Left hindlimb (tissue), 1 donor: Measurements from ENCODE around the gene HOXD11.

Experiments used
- DNase-seq: peaks from one replicate; pipeline ENCODE4 v3.0.0-alpha.2; 2018

The HOXD11 gene

GRCh38 chr2:176136374-176137251 is 29.5 kb downstream of the HOXD11 start:
- peak; percentile 74 for DNase-seq

- DNase-seq, result no peak
Observed at GRCh38 chr2:176137252-176137580, 30.1 kb downstream of the HOXD11 start.

GRCh38 chr2:176137906-176138305 is 30.8 kb downstream of the HOXD11 start:
- DNase-seq, result no peak

- peak; percentile 41 for DNase-seq
Observed at GRCh38 chr2:176138526-176138922, 31.4 kb downstream of the HOXD11 start.

- DNase-seq, result peak; percentile 61
Observed at GRCh38 chr2:176138923-176139660, 32.0 kb downstream of the HOXD11 start.

GRCh38 chr2:176139661-176140512 is 32.8 kb downstream of the HOXD11 start:
- DNase-seq, result peak; percentile 84

- DNase-seq, result peak; percentile 91
Observed at GRCh38 chr2:176140513-176141317, 33.6 kb downstream of the HOXD11 start.

GRCh38 chr2:176142281-176142680 is 35.2 kb downstream of the HOXD11 start:
- peak; percentile 13 for DNase-seq

- peak; percentile 7 for DNase-seq
Observed at GRCh38 chr2:176145085-176145969, 38.2 kb downstream of the HOXD11 start.

GRCh38 chr2:176146101-176146500 is 39.0 kb downstream of the HOXD11 start:
- peak; percentile 16 for DNase-seq

GRCh38 chr2:176146645-176147044 is 39.6 kb downstream of the HOXD11 start:
- no peak for DNase-seq

GRCh38 chr2:176147210-176147799 is 40.2 kb downstream of the HOXD11 start:
- peak; percentile 7 for DNase-seq

GRCh38 chr2:176147800-176148496 is 40.9 kb downstream of the HOXD11 start:
- DNase-seq, result peak; percentile 16

- peak; percentile 16 for DNase-seq
Observed at GRCh38 chr2:176148751-176149421, 41.8 kb downstream of the HOXD11 start.

- peak; percentile 6 for DNase-seq
Observed at GRCh38 chr2:176149481-176149938, 42.4 kb downstream of the HOXD11 start.

GRCh38 chr2:176149939-176150583 is 43.0 kb downstream of the HOXD11 start:
- peak; percentile 6 for DNase-seq

GRCh38 chr2:176150584-176151441 is 43.7 kb downstream of the HOXD11 start:
- peak; percentile 13 for DNase-seq
